Globus pallidus (tissue), 1 donor: ENCODE data around the gene COX10.
"Not testable (repeated sequence)": the region's sequence is repeated elsewhere in the genome, so short reads cannot be mapped to it uniquely, and the experiment has no call there.

Source experiments
- DNase-seq: peaks from one replicate; pipeline ENCODE4 v3.0.0-alpha.2; 2015; ENCODE audit warnings: low spot score

Gene COX10

GRCh38 chr17:14205380-14205779 is 136.1 kb downstream of the COX10 start:
- DNase-seq = no peak

- no peak for DNase-seq
Observed at GRCh38 chr17:14205992-14206461, 136.7 kb downstream of the COX10 start.

GRCh38 chr17:14206891-14207290 is 137.6 kb downstream of the COX10 start:
- no peak for DNase-seq

GRCh38 chr17:14207791-14208190 is 138.5 kb downstream of the COX10 start:
- DNase-seq = no peak

GRCh38 chr17:14209215-14209614 is 139.9 kb downstream of the COX10 start:
- DNase-seq = no peak

- no peak for DNase-seq
Observed at GRCh38 chr17:14211246-14211645, 141.9 kb downstream of the COX10 start.

- no peak for DNase-seq
Observed at GRCh38 chr17:14211801-14212200, 142.5 kb downstream of the COX10 start.

- no peak for DNase-seq
Observed at GRCh38 chr17:14212401-14212800, 143.1 kb downstream of the COX10 start.

GRCh38 chr17:14214271-14214670 is 145.0 kb downstream of the COX10 start:
- DNase-seq = no peak

- DNase-seq = no peak
Observed at GRCh38 chr17:14222611-14223010, 153.3 kb downstream of the COX10 start.

GRCh38 chr17:14225254-14225980 is 156.1 kb downstream of the COX10 start:
- no peak for DNase-seq

GRCh38 chr17:14227052-14227451 is 157.7 kb downstream of the COX10 start:
- DNase-seq = no peak

GRCh38 chr17:14228903-14229302 is 159.6 kb downstream of the COX10 start:
- DNase-seq = no peak

GRCh38 chr17:14231187-14231586 is 161.9 kb downstream of the COX10 start:
- not testable (repeated sequence) for DNase-seq

- not testable (repeated sequence) for DNase-seq
Observed at GRCh38 chr17:14235047-14235446, 165.7 kb downstream of the COX10 start.

- DNase-seq = not testable (repeated sequence)
Observed at GRCh38 chr17:14236032-14236431, 166.7 kb downstream of the COX10 start.

GRCh38 chr17:14236762-14237161 is 167.5 kb downstream of the COX10 start, which contains the start of gene CDRT15:
Gene CDRT15 (minus strand): TSS chr17:14236862. CDS start chr17:14236833, 29 bp downstream.
- not testable (repeated sequence) for DNase-seq

GRCh38 chr17:14239271-14239670 is 170.0 kb downstream of the COX10 start:
- DNase-seq = not testable (repeated sequence)

GRCh38 chr17:14245002-14245401 is 175.7 kb downstream of the COX10 start:
- DNase-seq = no peak

- DNase-seq = no peak
Observed at GRCh38 chr17:14245629-14246028, 176.3 kb downstream of the COX10 start.
